CD14-positive monocyte (primary cell): ENCODE measurements around the gene POLR3K. TPM values are rescaled to one million over a fixed set of nuclear protein-coding genes. Genes with fewer than 3 reads are reported as not detected.
A peak's percentile ranks its signal among the peaks of the same experiment; 100 is the strongest.

Experiments
- DNase-seq, 3 donors: peaks; one replicate each; pipeline ENCODE4 v3.0.0-alpha.2; 2011 to 2022
- H2AFZ ChIP-seq: 2 replicates; pipeline ENCODE4 v1.6.0; 2012; ENCODE audit warnings: mild to moderate bottlenecking, low read depth, low read length, inconsistent platforms; ENCODE audit not compliant: insufficient read depth, poor library complexity, severe bottlenecking
- H3K27ac ChIP-seq, 2 donors: 1 replicate in 1 of 2; 2 replicates in 1 of 2; pipeline ENCODE4 v1.5.1; 2012 to 2013; ENCODE audit warnings: low read length in 2 of 2, control low read depth in 1 of 2, inconsistent platforms in 1 of 2, low read depth in 1 of 2, mild to moderate bottlenecking in 1 of 2
- H3K27me3 ChIP-seq, 2 donors: one replicate each; pipeline versions ENCODE4 v1.6.0 to v1.6.1; 2011 to 2013; ENCODE audit warnings: low read length in 2 of 2; ENCODE audit not compliant: control insufficient read depth in 2 of 2, insufficient read depth in 2 of 2
- H3K36me3 ChIP-seq, 2 donors: replicated peaks in 1 of 2; 1 replicate in 1 of 2; 2 replicates in 1 of 2; pipeline versions ENCODE4 v1.5.1 to v1.6.1; 2012 to 2013; ENCODE audit warnings: low read length in 2 of 2, control low read depth in 1 of 2, inconsistent platforms in 1 of 2, mild to moderate bottlenecking in 1 of 2; ENCODE audit not compliant: insufficient read depth in 2 of 2, control insufficient read depth in 1 of 2
- H3K4me1 ChIP-seq, 2 donors: 1 replicate in 1 of 2; 2 replicates in 1 of 2; pipeline versions ENCODE4 v1.5.1 to v1.6.1; 2012 to 2013; ENCODE audit warnings: low read length in 2 of 2, control low read depth in 1 of 2, inconsistent platforms in 1 of 2, mild to moderate bottlenecking in 1 of 2, moderate library complexity in 1 of 2; ENCODE audit not compliant: insufficient read depth in 2 of 2, control insufficient read depth in 1 of 2
- H3K4me2 ChIP-seq: replicated peaks from 2 replicates; pipeline ENCODE3; 2012; ENCODE audit warnings: low read length, moderate library complexity, mild to moderate bottlenecking; ENCODE audit not compliant: poor library complexity, severe bottlenecking; ENCODE audit errors: extremely low read depth
- H3K4me3 ChIP-seq, 3 experiments: fragments of 200-600 bp in 1 of 3; sonication (generic) in 1 of 3; replicated peaks in 1 of 3; 1 replicate in 2 of 3; 2 replicates in 1 of 3; pipeline ENCODE4 v1.5.1; 2011 to 2013; ENCODE audit warnings: low read length in 3 of 3, mild to moderate bottlenecking in 3 of 3, control low read depth in 2 of 3, low read depth in 2 of 3, inconsistent platforms in 1 of 3, moderate library complexity in 1 of 3
- H3K79me2 ChIP-seq: 2 replicates; pipeline ENCODE4 v1.6.0; 2012; ENCODE audit warnings: mild to moderate bottlenecking, control low read depth, inconsistent platforms, low read length, moderate library complexity; ENCODE audit not compliant: insufficient read depth
- H3K9ac ChIP-seq: 2 replicates; pipeline ENCODE4 v1.6.0; 2017; ENCODE audit warnings: low read length, mild to moderate bottlenecking; ENCODE audit not compliant: insufficient read depth, poor library complexity, severe bottlenecking
- H3K9me3 ChIP-seq, 2 donors: replicated peaks in 1 of 2; 1 replicate in 1 of 2; 2 replicates in 1 of 2; pipeline versions ENCODE4 v1.5.1 to v1.6.1; 2012 to 2013; ENCODE audit warnings: low read length in 2 of 2, control low read depth in 1 of 2; ENCODE audit not compliant: control insufficient read depth in 1 of 2, insufficient read depth in 1 of 2
- H4K20me1 ChIP-seq: 2 replicates; pipeline ENCODE4 v1.6.0; 2012; ENCODE audit warnings: mild to moderate bottlenecking, low read length, control low read depth, moderate library complexity; ENCODE audit not compliant: insufficient read depth
- H3K27ac Mint-ChIP-seq, 7 donors: one replicate each; pipeline ENCODE4 v1.8.0; 2020; ENCODE audit warnings: mild to moderate bottlenecking in 7 of 7, mixed read lengths in 7 of 7, moderate library complexity in 6 of 7, inconsistent platforms in 2 of 7
- H3K27me3 Mint-ChIP-seq, 3 donors: one replicate each; pipeline ENCODE4 v1.8.0; 2021 to 2022; ENCODE audit warnings: low read depth in 3 of 3, mild to moderate bottlenecking in 3 of 3, mixed read lengths in 3 of 3, moderate library complexity in 3 of 3, inconsistent platforms in 1 of 3
- H3K36me3 Mint-ChIP-seq, 2 donors: one replicate each; pipeline ENCODE4 v1.8.0; 2020; ENCODE audit warnings: mixed read lengths in 2 of 2, inconsistent platforms in 1 of 2, mild to moderate bottlenecking in 1 of 2
- H3K4me1 Mint-ChIP-seq: one replicate; pipeline ENCODE4 v1.8.0; 2020; ENCODE audit warnings: mild to moderate bottlenecking, mixed read lengths
- H3K4me3 Mint-ChIP-seq, 2 donors: one replicate each; pipeline ENCODE4 v1.8.0; 2020; ENCODE audit warnings: mild to moderate bottlenecking in 2 of 2, mixed read lengths in 2 of 2, moderate library complexity in 1 of 2
- H3K9me3 Mint-ChIP-seq, 7 donors: one replicate each; pipeline ENCODE4 v1.8.0; 2020 to 2022; ENCODE audit warnings: mixed read lengths in 7 of 7, mild to moderate bottlenecking in 6 of 7, moderate library complexity in 6 of 7, inconsistent platforms in 2 of 7
- WGBS: methylation state at CpG from one replicate; pipeline ENCODE4 v1.1.5; 2013; ENCODE audit warnings: missing lambda C conversion rate; ENCODE audit not compliant: insufficient coverage; 5-methylcytosine and 5-hydroxymethylcytosine counted together
- intact Hi-C, 2 donors: fragments of 100-400 bp; cut with micrococcal nuclease; formaldehyde crosslinking; loops; one replicate each; pipeline versions ENCODE4 v1.15.0 to v1.15.1; 2023
- polyA plus RNA-seq, 3 donors: library from polyadenylated mRNA; depleted of rRNA in 1 of 3; unstranded in 2 of 3; stranded (reverse) in 1 of 3; fragments of 300-500 nt in 2 of 3; fragments of >200 nt in 1 of 3; fragmentation: Illumina TruSeq in 2 of 3; gene quantifications; 1 replicate in 2 of 3; 2 replicates in 1 of 3; pipeline ENCODE4 v1.2.3, GENCODE V29; 2012 to 2021
- TF ChIP-seq, protein P1 (sequence below): fragments of 200-600 bp; IDR thresholded peaks from one replicate; pipeline ENCODE4 v1.8.0; 2022; ENCODE audit warnings: antibody characterized with exemption, mild to moderate bottlenecking

POLR3K gene
- polyA plus RNA-seq, 3 donors = 9.9 to 20.8 (median 18.7) TPM

DNA sequence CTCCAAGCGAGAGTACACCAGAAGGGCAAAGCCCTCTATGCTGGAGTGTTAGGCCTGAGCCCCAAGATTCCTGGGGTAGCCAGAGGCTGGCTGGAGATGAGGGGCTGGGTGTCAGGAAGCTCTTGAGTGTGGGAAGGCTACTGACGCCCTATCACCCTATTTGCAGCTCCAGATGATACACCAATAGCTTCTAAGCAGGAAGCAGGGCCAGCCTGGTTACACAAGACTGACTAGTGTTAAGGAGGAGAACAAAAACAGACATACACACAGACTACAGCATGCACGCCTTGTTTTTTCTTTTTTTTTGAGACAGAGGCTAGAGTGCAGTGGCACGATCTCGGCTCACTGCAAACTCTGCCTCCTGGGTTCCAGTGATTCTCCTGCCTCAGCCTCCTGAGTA, 15.9 kb downstream of the POLR3K start:
- H3K4me1 ChIP-seq = peaks cover 29 to 40% of the 10 kb centered on the region in 2 donors
- H3K36me3 Mint-ChIP-seq = peaks cover 17 to 18% of the 10 kb centered on the region in 2 donors
- H2AFZ ChIP-seq = no peak overlapping the region
- H3K9ac ChIP-seq = peak overlapping the region; percentile 13
- peak in 2 of 3 donors; percentile 23 to 38 for DNase-seq
- peak overlapping the region; percentile 16 to 48 for H3K27ac ChIP-seq
- TF ChIP-seq, protein P1, sequence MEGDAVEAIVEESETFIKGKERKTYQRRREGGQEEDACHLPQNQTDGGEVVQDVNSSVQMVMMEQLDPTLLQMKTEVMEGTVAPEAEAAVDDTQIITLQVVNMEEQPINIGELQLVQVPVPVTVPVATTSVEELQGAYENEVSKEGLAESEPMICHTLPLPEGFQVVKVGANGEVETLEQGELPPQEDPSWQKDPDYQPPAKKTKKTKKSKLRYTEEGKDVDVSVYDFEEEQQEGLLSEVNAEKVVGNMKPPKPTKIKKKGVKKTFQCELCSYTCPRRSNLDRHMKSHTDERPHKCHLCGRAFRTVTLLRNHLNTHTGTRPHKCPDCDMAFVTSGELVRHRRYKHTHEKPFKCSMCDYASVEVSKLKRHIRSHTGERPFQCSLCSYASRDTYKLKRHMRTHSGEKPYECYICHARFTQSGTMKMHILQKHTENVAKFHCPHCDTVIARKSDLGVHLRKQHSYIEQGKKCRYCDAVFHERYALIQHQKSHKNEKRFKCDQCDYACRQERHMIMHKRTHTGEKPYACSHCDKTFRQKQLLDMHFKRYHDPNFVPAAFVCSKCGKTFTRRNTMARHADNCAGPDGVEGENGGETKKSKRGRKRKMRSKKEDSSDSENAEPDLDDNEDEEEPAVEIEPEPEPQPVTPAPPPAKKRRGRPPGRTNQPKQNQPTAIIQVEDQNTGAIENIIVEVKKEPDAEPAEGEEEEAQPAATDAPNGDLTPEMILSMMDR = no peak
- H3K4me3 ChIP-seq = no peak overlapping the region
- no peaks in the 10 kb centered on the region for H3K79me2 ChIP-seq
- peaks cover 4 to 12% of the 10 kb centered on the region in 2 donors for H3K36me3 ChIP-seq
- H3K9me3 Mint-ChIP-seq = no peaks in the 10 kb centered on the region
- intact Hi-C loops = no loop called here
- no peaks in the 10 kb centered on the region for H3K27me3 ChIP-seq
- peak overlapping the region in 5 of 7 donors; percentile 63 to 81 (median 69) for H3K27ac Mint-ChIP-seq
- H3K4me3 Mint-ChIP-seq = no peak overlapping the region
- H3K4me1 Mint-ChIP-seq = peaks cover 50% of the 10 kb centered on the region
- H3K4me2 ChIP-seq = no peak overlapping the region
- no CpG with 5 or more reads among the region's 5 CpGs for WGBS
- no peaks in the 10 kb centered on the region for H4K20me1 ChIP-seq
- H3K27me3 Mint-ChIP-seq = peaks cover 0 to 4% (median 0%) of the 10 kb centered on the region in 3 donors
- H3K9me3 ChIP-seq = no peaks in the 10 kb centered on the region

DNA sequence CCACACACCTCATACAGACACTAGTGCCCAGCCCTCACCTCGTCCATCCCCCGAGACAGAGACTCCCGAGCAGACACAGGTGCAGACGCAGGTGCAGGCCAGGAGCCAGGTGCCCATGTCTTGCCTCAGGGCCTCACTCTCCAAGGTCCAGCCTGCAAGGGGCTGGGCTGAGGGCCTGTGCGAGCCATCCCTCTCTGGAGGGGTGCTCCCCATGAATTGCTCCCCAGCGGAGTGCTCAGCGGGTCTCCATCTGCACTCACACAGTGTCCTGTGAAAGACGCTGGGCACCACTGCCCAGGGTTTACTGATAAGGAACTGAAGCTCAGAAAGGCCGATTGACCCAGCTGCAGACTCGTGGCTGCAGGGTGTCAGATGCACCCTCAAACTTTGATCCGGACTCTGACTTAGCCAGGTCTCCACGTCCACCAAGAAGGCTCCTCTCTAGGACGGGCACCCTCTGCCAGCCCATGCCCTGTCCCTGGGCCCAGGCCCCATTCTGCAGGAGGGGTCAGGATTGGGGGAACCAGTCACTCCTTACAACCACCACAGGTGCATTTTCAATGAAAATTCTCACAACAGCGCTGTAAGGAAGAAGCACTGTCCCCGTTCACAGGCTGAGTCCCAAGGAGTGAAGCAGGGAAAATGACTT, 16.9 kb downstream of the POLR3K start:
- intact Hi-C loops = no loop called here
- H3K79me2 ChIP-seq = no peaks in the 10 kb centered on the region
- H3K27me3 Mint-ChIP-seq = peaks cover 0 to 4% (median 0%) of the 10 kb centered on the region in 3 donors
- H3K4me3 ChIP-seq = no peak overlapping the region
- H3K9me3 ChIP-seq = no peaks in the 10 kb centered on the region
- TF ChIP-seq, protein P1 = no peak
- H3K4me1 ChIP-seq = peaks cover 29 to 40% of the 10 kb centered on the region in 2 donors
- no peaks in the 10 kb centered on the region for H3K27me3 ChIP-seq
- H3K4me2 ChIP-seq = no peak overlapping the region
- peaks cover 49% of the 10 kb centered on the region for H3K4me1 Mint-ChIP-seq
- H2AFZ ChIP-seq = no peak overlapping the region
- no peak overlapping the region for H3K9ac ChIP-seq
- peaks cover 0 to 2% of the 10 kb centered on the region in 2 donors for H3K36me3 ChIP-seq
- H3K27ac ChIP-seq = no peak overlapping the region
- DNase-seq = no peak
- WGBS = 96% methylated on average over 14 of the region's 15 CpGs
- H3K9me3 Mint-ChIP-seq = no peaks in the 10 kb centered on the region
- no peaks in the 10 kb centered on the region for H4K20me1 ChIP-seq
- peak overlapping the region in 2 of 7 donors; percentile 85 to 92 for H3K27ac Mint-ChIP-seq
- H3K4me3 Mint-ChIP-seq = no peak overlapping the region
- peaks cover 8 to 10% of the 10 kb centered on the region in 2 donors for H3K36me3 Mint-ChIP-seq
